Measurements from ENCODE around the gene PLAC1.

The PLAC1 gene

GRCh38 chrX:134688031-134688823, 30.0 kb upstream of the PLAC1 start:
- FAIRE-seq, result no peak
- DNase-seq (ENCODE audit: insufficient read length, low spot score), result no peak
- TF ChIP-seq POU2F2 (IDR thresholded peaks at IDR 0.05; ENCODE audit: low read depth, low read length) (no peak), PAX5 (IDR thresholded peaks at IDR 0.05; ENCODE audit: insufficient read depth, low read length, severe bottlenecking) (no peak), TAF1 (IDR thresholded peaks at IDR 0.05; ENCODE audit: low read depth, low read length) (no peak), POLR2AphosphoS5 (IDR thresholded peaks at IDR 0.05; ENCODE audit: low read depth, low read length) (no peak), SPI1 (IDR thresholded peaks at IDR 0.05; ENCODE audit: low read depth, low read length) (no peak), POLR2A (IDR thresholded peaks at IDR 0.05; ENCODE audit: low read depth, low read length) (no peak)

DNA sequence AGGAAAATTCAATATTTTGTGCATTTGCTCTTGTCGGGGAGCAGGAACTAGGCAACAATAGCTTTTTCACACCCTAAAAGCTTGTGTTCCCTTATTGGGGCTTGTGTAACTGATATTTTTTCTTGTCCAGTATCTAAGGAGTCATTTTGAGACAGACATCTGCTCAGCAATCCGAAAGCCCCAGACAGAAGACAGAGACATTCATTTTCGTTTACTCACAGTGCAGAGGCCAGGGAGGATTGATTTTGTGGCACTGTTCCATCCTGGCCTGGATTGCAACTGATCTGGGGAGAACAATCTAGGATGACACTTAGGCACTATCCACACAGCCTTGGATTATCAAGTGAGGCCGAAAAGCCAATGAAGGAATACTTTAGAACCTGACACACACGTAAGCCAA, 27.4 kb upstream of the PLAC1 start:
- no peak for DNase-seq (ENCODE audit: insufficient read length, low spot score)
- FAIRE-seq, result no peak
- no peak for TF ChIP-seq SPI1 (IDR thresholded peaks at IDR 0.05; ENCODE audit: low read depth, low read length)
- no peak for TF ChIP-seq TAF1 (IDR thresholded peaks at IDR 0.05; ENCODE audit: low read depth, low read length)
- TF ChIP-seq PAX5 (IDR thresholded peaks at IDR 0.05; ENCODE audit: insufficient read depth, low read length, severe bottlenecking), result no peak
- TF ChIP-seq POLR2A (IDR thresholded peaks at IDR 0.05; ENCODE audit: low read depth, low read length), result no peak

DNA sequence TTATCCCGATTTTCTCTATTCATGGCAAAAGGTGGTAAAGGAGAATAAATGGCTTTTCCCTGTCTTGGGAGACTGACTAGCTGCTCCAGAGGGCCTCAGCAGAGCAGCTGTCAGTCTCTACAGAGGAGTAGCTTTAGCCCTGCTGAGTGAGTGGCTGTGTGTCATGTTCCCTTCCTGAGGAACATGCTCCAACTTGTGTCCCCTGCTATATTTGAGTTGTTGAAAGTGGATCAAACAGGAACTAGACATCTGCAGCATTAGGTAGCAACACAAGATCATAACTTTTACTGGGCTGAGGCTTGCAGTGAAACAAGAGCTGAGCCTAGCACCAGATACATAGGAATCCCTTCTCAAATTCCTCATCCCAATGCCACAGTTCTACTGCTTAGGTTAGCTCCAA, 26.7 kb upstream of the PLAC1 start:
- no peak for FAIRE-seq
- no peak for TF ChIP-seq POU2F2 (IDR thresholded peaks at IDR 0.05; ENCODE audit: low read depth, low read length)
- TF ChIP-seq TAF1 (IDR thresholded peaks at IDR 0.05; ENCODE audit: low read depth, low read length), result no peak
- TF ChIP-seq PAX5 (IDR thresholded peaks at IDR 0.05; ENCODE audit: insufficient read depth, low read length, severe bottlenecking), result no peak
- no peak for DNase-seq (ENCODE audit: insufficient read length, low spot score)

- FAIRE-seq (no peak), DNase-seq (ENCODE audit: insufficient read length, low spot score) (no peak)
- TF ChIP-seq TAF1 (IDR thresholded peaks at IDR 0.05; ENCODE audit: low read depth, low read length), result no peak
- no peak for TF ChIP-seq PAX5 (IDR thresholded peaks at IDR 0.05; ENCODE audit: insufficient read depth, low read length, severe bottlenecking)
- no peak for TF ChIP-seq POLR2AphosphoS5 (IDR thresholded peaks at IDR 0.05; ENCODE audit: low read depth, low read length)
- no peak for TF ChIP-seq POLR2A (IDR thresholded peaks at IDR 0.05; ENCODE audit: low read depth, low read length)
- no peak for TF ChIP-seq SPI1 (IDR thresholded peaks at IDR 0.05; ENCODE audit: low read depth, low read length)
- no peak for TF ChIP-seq POU2F2 (IDR thresholded peaks at IDR 0.05; ENCODE audit: low read depth, low read length)
Observed at GRCh38 chrX:134683351-134684005, 25.2 kb upstream of the PLAC1 start.

DNA sequence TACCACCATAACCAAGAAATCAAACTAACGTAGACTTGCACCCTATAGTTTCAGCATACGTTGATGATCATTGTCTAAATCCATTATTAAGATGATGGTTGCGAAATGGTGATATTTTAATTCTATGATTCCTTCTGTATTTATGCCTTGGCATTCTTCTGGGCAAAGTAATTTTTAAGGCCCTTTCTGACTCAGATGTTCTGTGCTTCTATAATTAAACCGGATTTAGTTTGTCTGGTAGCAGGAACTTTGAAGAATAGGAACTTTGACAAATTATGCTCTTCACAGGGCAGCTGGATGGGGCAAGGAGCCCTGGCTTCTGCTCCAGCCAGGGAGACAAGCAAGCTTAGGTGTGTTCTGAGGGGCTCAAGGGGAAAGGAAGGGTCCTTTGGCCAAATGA, 23.8 kb upstream of the PLAC1 start:
- DNase-seq (ENCODE audit: insufficient read length, low spot score), result no peak
- no peak for FAIRE-seq
- no peak for TF ChIP-seq POLR2AphosphoS5 (IDR thresholded peaks at IDR 0.05; ENCODE audit: low read depth, low read length)
- TF ChIP-seq SPI1 (IDR thresholded peaks at IDR 0.05; ENCODE audit: low read depth, low read length), result no peak
- TF ChIP-seq TAF1 (IDR thresholded peaks at IDR 0.05; ENCODE audit: low read depth, low read length), result no peak
- TF ChIP-seq POLR2A (IDR thresholded peaks at IDR 0.05; ENCODE audit: low read depth, low read length), result no peak
- no peak for TF ChIP-seq PAX5 (IDR thresholded peaks at IDR 0.05; ENCODE audit: insufficient read depth, low read length, severe bottlenecking)
- TF ChIP-seq POU2F2 (IDR thresholded peaks at IDR 0.05; ENCODE audit: low read depth, low read length), result no peak

DNA sequence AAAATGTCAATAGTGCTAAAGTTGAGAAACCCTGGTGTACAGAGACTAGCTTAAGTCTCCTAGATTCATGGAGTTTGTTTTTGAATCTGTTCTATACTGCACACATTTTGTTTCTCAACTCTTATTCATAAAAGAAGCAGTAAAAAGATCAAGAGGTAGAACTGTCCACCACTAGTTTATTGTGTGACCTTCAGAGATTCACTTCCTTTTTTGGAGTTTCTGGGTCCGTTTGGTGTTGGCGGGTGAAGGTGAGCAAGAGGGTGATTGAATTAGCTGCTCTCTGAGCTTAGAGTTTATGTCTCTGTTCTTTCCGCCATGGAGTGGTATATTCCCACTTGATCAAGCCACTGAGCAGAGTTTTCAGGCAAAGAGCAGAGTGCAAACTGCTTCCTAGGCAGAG, 21.4 kb upstream of the PLAC1 start:
- DNase-seq (ENCODE audit: insufficient read length, low spot score) (no peak), FAIRE-seq (no peak)
- TF ChIP-seq SPI1 (IDR thresholded peaks at IDR 0.05; ENCODE audit: low read depth, low read length), result peak; percentile 84
- no peak for TF ChIP-seq POLR2A (IDR thresholded peaks at IDR 0.05; ENCODE audit: low read depth, low read length)

GRCh38 chrX:134679221-134679620, 20.9 kb upstream of the PLAC1 start:
- FAIRE-seq, result peak; percentile 81
- TF ChIP-seq POLR2A (IDR thresholded peaks at IDR 0.05; ENCODE audit: low read depth, low read length), result no peak
- no peak for TF ChIP-seq PAX5 (IDR thresholded peaks at IDR 0.05; ENCODE audit: insufficient read depth, low read length, severe bottlenecking)
- no peak for TF ChIP-seq POLR2AphosphoS5 (IDR thresholded peaks at IDR 0.05; ENCODE audit: low read depth, low read length)
- TF ChIP-seq SPI1 (IDR thresholded peaks at IDR 0.05; ENCODE audit: low read depth, low read length), result no peak
- no peak for TF ChIP-seq TAF1 (IDR thresholded peaks at IDR 0.05; ENCODE audit: low read depth, low read length)
- TF ChIP-seq POU2F2 (IDR thresholded peaks at IDR 0.05; ENCODE audit: low read depth, low read length), result no peak
- DNase-seq (ENCODE audit: insufficient read length, low spot score), result no peak

DNA sequence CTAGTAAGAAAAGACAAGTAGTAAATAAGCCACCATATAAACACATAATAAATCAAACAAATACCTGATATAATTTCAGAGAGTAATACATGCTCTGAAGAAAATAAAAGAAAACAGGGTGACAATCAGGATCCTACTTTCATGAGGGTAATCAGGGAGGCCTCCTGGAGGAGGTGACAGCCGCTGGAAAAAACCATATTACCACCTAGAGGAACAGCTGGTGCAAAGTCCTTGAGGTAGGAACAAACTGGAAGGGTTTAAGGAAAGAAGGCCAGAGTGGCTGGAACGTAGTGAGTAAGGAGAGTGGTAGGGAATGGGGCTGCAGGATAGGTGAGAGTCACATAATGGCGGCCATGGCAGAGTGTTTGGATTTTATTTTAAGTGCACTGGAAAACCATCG, 19.1 kb upstream of the PLAC1 start:
- DNase-seq (ENCODE audit: insufficient read length, low spot score) (no peak), FAIRE-seq (no peak)
- TF ChIP-seq SPI1 (IDR thresholded peaks at IDR 0.05; ENCODE audit: low read depth, low read length), result no peak
- TF ChIP-seq TAF1 (IDR thresholded peaks at IDR 0.05; ENCODE audit: low read depth, low read length), result no peak
- no peak for TF ChIP-seq PAX5 (IDR thresholded peaks at IDR 0.05; ENCODE audit: insufficient read depth, low read length, severe bottlenecking)
- no peak for TF ChIP-seq POLR2A (IDR thresholded peaks at IDR 0.05; ENCODE audit: low read depth, low read length)
- no peak for TF ChIP-seq POU2F2 (IDR thresholded peaks at IDR 0.05; ENCODE audit: low read depth, low read length)
- no peak for TF ChIP-seq POLR2AphosphoS5 (IDR thresholded peaks at IDR 0.05; ENCODE audit: low read depth, low read length)

- FAIRE-seq (no peak), DNase-seq (ENCODE audit: insufficient read length, low spot score) (no peak)
- TF ChIP-seq TAF1 (IDR thresholded peaks at IDR 0.05; ENCODE audit: low read depth, low read length) (no peak), POLR2AphosphoS5 (IDR thresholded peaks at IDR 0.05; ENCODE audit: low read depth, low read length) (no peak), POU2F2 (IDR thresholded peaks at IDR 0.05; ENCODE audit: low read depth, low read length) (no peak), SPI1 (IDR thresholded peaks at IDR 0.05; ENCODE audit: low read depth, low read length) (no peak), POLR2A (IDR thresholded peaks at IDR 0.05; ENCODE audit: low read depth, low read length) (no peak), PAX5 (IDR thresholded peaks at IDR 0.05; ENCODE audit: insufficient read depth, low read length, severe bottlenecking) (no peak)
Observed at GRCh38 chrX:134676436-134676835, 18.2 kb upstream of the PLAC1 start.

DNA sequence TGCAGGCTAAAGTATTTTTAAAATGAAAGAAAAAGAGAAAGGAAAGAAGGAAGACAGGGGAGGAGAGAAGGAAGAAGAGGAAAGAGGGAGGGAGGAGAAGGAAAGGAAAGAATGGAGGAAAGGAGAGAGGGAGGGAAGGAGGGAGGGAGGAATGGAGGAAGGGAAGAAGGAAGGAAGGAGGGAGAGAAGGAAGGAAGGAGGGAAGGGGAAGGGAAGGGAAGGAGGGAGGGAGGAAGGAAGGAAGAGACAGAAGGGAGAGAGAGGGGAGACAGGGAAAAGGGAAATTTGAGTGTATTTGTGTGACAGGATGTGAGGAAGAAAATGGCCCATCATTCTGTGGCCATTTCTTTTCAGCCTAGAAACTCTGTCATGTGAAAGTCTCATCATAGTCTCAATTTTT, 14.9 kb upstream of the PLAC1 start:
- FAIRE-seq (no peak), DNase-seq (ENCODE audit: insufficient read length, low spot score) (no peak)
- TF ChIP-seq PAX5 (IDR thresholded peaks at IDR 0.05; ENCODE audit: insufficient read depth, low read length, severe bottlenecking) (no peak), SPI1 (IDR thresholded peaks at IDR 0.05; ENCODE audit: low read depth, low read length) (no peak), POU2F2 (IDR thresholded peaks at IDR 0.05; ENCODE audit: low read depth, low read length) (no peak), POLR2AphosphoS5 (IDR thresholded peaks at IDR 0.05; ENCODE audit: low read depth, low read length) (no peak), POLR2A (IDR thresholded peaks at IDR 0.05; ENCODE audit: low read depth, low read length) (no peak), TAF1 (IDR thresholded peaks at IDR 0.05; ENCODE audit: low read depth, low read length) (no peak)
